Tibial artery (tissue), 4 donors: Measurements from ENCODE around the gene TNP2.

ENCODE experiments used
- DNase-seq, 2 donors: peaks; one replicate each; pipeline ENCODE4 v3.0.0-alpha.2; 2019
- H3K27ac ChIP-seq, 2 donors: fragments of 200-600 bp; sonication (generic) in 1 of 2; 1 replicate in 1 of 2; 2 replicates in 1 of 2; pipeline ENCODE4 v1.5.1; 2018 to 2019; ENCODE audit warnings: mild to moderate bottlenecking in 1 of 2
- H3K27me3 ChIP-seq, 2 donors: fragments of 200-600 bp; sonication (generic) in 1 of 2; one replicate each; pipeline versions ENCODE4 v1.5.1 to v1.6.0; 2016 to 2019
- H3K36me3 ChIP-seq, 3 donors: fragments of 200-600 bp; sonication (generic) in 2 of 3; one replicate each; pipeline ENCODE4 v1.5.1; 2016 to 2019; ENCODE audit warnings: mild to moderate bottlenecking in 2 of 3
- H3K4me1 ChIP-seq, 4 donors: fragments of 200-600 bp; sonication (generic) in 2 of 4; 1 replicate in 3 of 4; 2 replicates in 1 of 4; pipeline ENCODE4 v1.5.1; 2016 to 2019
- H3K4me3 ChIP-seq, 2 donors: fragments of 200-600 bp; sonication (generic) in 1 of 2; 1 replicate in 1 of 2; 2 replicates in 1 of 2; pipeline ENCODE4 v1.5.1; 2018 to 2019; ENCODE audit warnings: mild to moderate bottlenecking in 2 of 2
- H3K9me3 ChIP-seq, 3 donors: fragments of 200-600 bp; sonication (generic) in 1 of 3; one replicate each; pipeline ENCODE4 v1.5.1; 2016 to 2019
- intact Hi-C: fragments of 100-400 bp; cut with DNase I; formaldehyde crosslinking; loops from one replicate; pipeline ENCODE4 v1.15.0; 2023; ENCODE audit warnings: low total_unique reads
- TF ChIP-seq, protein P1 (sequence below), 2 experiments: fragments of 200-600 bp in 1 of 2; fragments of 450-650 bp in 1 of 2; IDR thresholded peaks; one replicate each; pipeline ENCODE4 v1.5.1; 2017 to 2019; ENCODE audit warnings: antibody characterized with exemption in 2 of 2, mild to moderate bottlenecking in 1 of 2, moderate library complexity in 1 of 2

The TNP2 gene

DNA sequence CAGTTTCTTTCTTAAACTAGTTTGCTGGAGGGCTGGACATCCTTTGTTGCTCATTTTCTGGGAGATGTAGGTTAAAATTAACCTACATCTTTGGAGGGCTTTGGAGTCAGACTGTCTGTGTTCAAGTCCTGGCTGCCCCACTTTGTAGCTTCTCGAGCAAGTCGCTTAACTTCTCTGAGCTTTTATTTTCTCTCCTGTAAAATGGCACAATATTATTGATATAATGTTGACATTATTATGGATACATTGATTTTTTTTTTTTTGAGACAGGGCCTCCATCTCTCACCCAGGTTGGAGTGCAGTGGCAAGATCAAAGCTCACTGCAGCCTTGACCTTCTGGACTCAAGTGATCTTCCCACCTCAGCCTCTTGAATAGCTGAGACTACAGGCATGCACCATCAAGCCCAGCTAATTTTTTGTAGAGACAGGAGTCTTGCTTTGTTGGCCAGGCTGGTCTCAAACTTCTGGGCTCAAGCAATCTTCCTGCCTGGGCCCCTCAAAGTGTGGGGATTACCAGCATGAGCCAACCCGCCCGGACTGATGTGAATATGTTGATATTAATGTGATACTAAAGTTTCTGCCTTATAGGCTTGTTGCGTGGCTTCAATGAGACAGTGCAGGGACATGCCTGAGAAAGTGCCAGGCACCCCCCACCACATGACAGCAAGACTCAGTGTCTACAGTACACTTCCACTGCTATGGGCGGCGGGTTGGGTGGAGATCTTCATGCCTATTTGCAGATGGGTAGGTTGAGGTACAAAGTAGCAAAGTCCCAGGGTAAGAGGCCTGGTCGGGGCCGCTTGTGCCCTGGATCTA is 44.6 kb upstream of the TNP2 start:
- H3K27ac ChIP-seq, result no peak overlapping the region
- H3K27me3 ChIP-seq, result peaks cover 0 to 7% of the 10 kb centered on the region in 2 donors
- H3K36me3 ChIP-seq, result no peaks in the 10 kb centered on the region
- no peak for DNase-seq
- no peak overlapping the region for H3K4me3 ChIP-seq
- TF ChIP-seq, protein P1, sequence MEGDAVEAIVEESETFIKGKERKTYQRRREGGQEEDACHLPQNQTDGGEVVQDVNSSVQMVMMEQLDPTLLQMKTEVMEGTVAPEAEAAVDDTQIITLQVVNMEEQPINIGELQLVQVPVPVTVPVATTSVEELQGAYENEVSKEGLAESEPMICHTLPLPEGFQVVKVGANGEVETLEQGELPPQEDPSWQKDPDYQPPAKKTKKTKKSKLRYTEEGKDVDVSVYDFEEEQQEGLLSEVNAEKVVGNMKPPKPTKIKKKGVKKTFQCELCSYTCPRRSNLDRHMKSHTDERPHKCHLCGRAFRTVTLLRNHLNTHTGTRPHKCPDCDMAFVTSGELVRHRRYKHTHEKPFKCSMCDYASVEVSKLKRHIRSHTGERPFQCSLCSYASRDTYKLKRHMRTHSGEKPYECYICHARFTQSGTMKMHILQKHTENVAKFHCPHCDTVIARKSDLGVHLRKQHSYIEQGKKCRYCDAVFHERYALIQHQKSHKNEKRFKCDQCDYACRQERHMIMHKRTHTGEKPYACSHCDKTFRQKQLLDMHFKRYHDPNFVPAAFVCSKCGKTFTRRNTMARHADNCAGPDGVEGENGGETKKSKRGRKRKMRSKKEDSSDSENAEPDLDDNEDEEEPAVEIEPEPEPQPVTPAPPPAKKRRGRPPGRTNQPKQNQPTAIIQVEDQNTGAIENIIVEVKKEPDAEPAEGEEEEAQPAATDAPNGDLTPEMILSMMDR (IDR thresholded peaks at IDR 0.05), result no peak
- no peaks in the 10 kb centered on the region for H3K9me3 ChIP-seq
- intact Hi-C loops, result no loop called here
- peaks cover 0 to 5% (median 0%) of the 10 kb centered on the region in 4 donors for H3K4me1 ChIP-seq

DNA sequence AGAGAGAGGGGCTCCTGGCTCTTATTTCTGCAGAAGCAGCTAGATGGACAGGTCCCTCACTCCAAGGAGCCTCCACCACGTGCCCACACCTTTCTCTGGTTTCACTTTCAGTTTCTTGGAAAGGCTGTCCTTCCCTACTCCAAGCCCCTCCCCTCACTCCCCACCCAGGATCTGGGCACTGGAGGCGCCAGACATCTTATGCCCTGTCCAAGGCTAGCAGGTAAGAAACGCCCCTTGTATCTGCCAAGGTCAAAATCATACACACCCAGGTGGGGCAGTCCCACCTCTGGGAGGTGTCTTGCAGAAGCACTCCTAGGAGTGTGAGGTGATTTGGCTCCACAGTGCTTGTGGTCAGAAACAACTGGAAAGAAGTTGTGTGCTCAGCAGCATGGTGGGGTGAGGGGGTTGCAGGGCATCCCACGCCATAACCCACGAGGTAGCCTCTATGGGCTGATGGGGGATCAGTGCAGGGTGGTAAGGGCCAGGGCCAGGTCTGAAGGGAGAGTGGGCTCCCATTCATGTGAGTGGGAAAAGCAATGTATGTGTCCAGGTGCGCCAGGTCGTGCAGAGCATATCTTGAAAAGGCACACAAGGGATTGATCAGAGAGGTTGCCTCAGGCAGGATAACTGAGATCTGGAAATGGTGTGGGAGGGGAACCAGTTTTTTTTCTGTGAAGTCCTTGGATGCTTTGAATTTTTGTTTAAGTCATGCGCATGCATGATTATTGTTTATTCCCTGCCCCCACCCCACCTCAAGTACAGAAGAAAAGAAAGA is 43.8 kb upstream of the TNP2 start:
- Histone ChIP-seq H3K4me1 (peaks cover 0 to 5% (median 0%) of the 10 kb centered on the region in 4 donors), H3K27ac (no peak overlapping the region), H3K4me3 (no peak overlapping the region), H3K36me3 (no peaks in the 10 kb centered on the region), H3K9me3 (no peaks in the 10 kb centered on the region), H3K27me3 (peaks cover 0 to 7% of the 10 kb centered on the region in 2 donors)
- intact Hi-C loops, result no loop called here
- TF ChIP-seq, protein P1 (IDR thresholded peaks at IDR 0.05), result no peak
- DNase-seq, result no peak

DNA sequence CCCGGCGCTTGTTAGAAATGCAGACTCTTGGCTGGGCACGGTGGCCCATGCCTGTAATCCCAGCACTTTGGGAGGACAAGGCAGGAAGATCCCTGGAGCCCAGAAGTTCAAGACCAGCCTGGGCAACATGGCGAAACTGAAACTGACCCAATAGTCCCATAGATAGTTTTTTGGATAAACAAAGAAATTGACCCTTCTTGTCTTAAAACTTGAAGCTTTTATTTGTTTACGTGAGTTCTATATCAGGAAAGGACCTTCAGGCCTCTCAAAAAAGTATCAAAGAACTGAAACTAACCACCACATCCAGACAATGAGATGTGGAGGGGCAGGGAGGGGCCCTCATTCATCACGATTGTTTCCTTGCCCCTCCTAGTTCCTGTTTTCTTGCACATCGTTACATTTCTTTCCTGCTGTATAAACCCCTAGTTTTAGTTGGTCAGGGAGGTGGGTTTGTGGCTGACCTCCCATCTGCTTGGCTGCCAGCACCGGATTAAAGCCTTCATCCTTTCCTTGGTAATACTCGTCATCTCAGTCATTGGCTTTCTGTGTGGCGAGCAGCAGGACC is 42.0 kb upstream of the TNP2 start:
- peaks cover 0 to 5% (median 0%) of the 10 kb centered on the region in 4 donors for H3K4me1 ChIP-seq
- H3K27ac ChIP-seq, result no peak overlapping the region

DNA sequence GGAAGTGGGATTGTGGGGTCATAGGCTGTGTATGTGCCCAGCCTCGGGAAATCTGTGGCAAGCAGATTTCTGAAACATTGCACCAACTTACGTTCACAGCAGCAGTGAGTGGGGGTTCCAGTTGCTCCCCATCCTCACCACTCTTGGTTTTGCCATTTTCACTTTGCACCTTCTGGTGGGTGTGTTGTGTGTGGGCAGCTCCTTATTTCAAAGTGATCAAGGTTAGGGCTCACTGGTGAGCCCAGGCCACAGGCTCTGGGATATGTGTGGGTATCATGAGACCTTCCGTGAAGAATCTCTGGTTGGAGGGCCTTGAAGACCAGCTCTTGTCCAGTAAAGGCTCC is 41.5 kb upstream of the TNP2 start:
- no peak for DNase-seq
- H3K27ac ChIP-seq, result no peak overlapping the region

More for the DNA sequence above, 42.0 kb upstream of the TNP2 start:
- Histone ChIP-seq H3K4me3 (no peak overlapping the region), H3K36me3 (no peaks in the 10 kb centered on the region), H3K27me3 (peaks cover 0 to 9% of the 10 kb centered on the region in 2 donors), H3K9me3 (no peaks in the 10 kb centered on the region)
- intact Hi-C loops, result no loop called here
- TF ChIP-seq, protein P1 (IDR thresholded peaks at IDR 0.05), result no peak
- DNase-seq, result no peak

DNA sequence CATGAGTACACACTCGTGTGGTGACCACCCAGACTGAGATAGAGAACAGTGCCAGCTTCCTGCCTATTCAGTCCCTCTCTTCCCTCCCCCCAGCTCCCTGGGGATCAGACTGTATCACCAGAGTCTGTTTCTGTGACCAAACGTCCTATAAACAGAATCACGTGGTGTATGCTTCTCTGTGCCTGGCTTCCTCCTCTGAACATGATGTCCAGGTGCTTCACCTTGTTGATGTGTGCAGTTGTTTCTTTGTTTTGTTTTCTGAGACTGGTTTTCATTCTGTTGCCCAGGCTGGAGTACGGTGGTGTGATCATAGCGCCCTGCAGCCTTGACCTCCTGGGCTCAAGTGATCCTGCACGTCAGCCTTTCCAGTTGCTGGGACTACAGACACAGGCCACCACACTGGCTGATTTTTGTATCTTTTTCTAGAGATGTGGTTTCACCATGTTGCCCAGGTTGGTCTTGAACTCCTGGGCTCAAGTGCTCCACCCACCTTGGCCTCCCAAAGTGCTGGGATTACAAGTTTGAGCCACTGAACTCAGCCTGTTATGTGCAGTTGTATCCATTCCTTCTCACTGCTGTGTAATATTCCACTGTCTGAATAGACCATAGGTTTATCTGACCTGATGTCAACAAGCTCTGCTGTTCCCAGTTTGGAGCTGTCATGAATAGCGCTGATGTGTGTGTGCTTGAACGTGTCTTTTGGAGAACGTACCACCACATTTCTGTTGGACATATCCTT is 40.9 kb upstream of the TNP2 start:
- TF ChIP-seq, protein P1 (IDR thresholded peaks at IDR 0.05), result no peak
- Histone ChIP-seq H3K9me3 (no peaks in the 10 kb centered on the region), H3K27ac (no peak overlapping the region), H3K27me3 (peaks cover 0 to 4% of the 10 kb centered on the region in 2 donors), H3K4me1 (peaks cover 0 to 5% (median 0%) of the 10 kb centered on the region in 4 donors), H3K4me3 (no peak overlapping the region), H3K36me3 (no peaks in the 10 kb centered on the region)
- intact Hi-C loops, result no loop called here
- no peak for DNase-seq

More for the DNA sequence above, 41.5 kb upstream of the TNP2 start:
- TF ChIP-seq, protein P1 (IDR thresholded peaks at IDR 0.05), result no peak
- Histone ChIP-seq H3K27me3 (peaks cover 0 to 6% of the 10 kb centered on the region in 2 donors), H3K9me3 (no peaks in the 10 kb centered on the region), H3K4me3 (no peak overlapping the region), H3K36me3 (no peaks in the 10 kb centered on the region), H3K4me1 (peaks cover 0 to 5% (median 0%) of the 10 kb centered on the region in 4 donors)
- intact Hi-C loops, result no loop called here
